GM19035 (cell line): ENCODE results near the gene OAT.
"Not testable (repeated sequence)": the region's sequence is repeated elsewhere in the genome, so short reads cannot be mapped to it uniquely, and the experiment has no call there.

Source experiments
- ATAC-seq: cut with Tn5 transposase; IDR thresholded peaks from one replicate; pipeline ENCODE4 v1.9.1; 2021; ENCODE audit not compliant: unreplicated experiment

OAT gene

DNA sequence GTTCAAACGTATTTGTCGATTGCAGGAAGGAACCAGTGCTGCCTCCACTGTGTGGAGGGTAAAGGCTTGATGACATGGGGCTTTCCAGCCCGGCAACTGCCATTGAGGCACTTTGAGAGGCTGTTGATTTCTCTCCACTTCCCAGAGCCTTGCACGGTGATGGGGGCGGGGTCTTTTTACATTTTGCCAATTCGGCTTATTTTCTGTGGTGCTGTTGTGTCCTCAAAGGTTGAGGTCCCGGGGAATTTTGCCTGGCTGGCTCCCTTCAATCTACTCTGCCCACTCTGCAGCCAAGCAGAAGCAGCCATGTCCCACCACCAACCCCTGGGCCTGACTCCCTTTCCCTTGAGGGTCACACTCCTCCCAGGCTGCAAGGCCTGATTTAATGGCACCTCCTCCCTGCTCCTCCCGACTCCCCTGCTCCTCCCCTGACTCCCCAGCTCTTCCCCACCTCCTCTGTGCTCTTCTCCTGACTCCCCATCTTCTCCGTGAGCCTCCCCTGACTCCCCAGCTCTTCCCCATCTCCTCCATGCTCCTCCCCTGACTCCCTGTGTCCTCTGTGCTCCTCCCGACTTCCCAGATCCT lies 39.0 kb downstream of the OAT start:
- no peak for ATAC-seq

DNA sequence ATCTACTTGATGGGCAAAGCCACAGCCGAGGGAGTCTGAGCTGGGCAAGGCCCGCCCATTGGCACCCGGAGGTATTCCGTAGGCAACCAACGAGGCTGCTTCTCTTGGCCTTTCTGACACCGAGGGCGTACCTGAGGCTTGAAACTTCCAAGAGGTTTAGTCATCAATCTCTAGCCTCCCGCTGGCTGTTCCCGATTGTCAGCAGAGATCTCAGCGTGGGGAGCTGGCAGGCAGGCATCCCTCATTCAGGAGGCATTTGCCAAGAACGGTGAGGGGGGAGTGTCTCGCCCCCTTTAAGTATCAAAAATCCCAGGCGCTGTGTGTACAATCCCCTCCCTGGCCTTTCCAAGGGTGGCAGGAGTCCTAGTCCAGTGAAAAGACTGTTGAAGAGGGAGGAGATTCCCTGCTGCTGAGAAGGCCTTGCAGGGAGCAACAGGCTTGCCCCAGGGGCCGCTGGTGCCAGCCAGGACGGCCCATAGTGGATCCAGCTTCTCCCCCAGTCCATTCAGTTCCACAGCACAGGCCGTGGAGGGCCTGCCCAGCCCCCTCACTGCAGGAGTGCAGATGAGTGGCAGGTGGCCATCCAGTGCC lies 39.7 kb downstream of the OAT start:
- ATAC-seq, result no peak

DNA sequence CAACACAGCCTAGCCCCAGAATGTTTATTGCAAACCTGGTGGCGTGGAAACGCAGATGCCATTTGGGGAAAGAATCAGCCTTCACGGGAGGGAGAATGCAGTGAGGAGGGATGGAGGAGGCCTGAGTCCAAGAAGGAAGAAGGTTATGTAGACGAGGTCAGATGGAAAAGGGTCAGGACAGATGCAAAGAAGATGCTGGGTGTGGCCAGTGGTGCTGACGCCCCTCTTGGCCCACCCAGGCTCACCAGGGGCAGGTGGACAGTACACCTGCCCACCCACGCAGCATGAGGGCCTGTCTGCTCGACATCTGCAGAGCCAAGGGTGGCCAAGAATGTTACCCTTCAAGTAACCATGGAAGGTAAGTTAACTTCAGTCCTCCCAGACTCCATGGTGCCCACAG lies 40.5 kb downstream of the OAT start:
- no peak for ATAC-seq

DNA sequence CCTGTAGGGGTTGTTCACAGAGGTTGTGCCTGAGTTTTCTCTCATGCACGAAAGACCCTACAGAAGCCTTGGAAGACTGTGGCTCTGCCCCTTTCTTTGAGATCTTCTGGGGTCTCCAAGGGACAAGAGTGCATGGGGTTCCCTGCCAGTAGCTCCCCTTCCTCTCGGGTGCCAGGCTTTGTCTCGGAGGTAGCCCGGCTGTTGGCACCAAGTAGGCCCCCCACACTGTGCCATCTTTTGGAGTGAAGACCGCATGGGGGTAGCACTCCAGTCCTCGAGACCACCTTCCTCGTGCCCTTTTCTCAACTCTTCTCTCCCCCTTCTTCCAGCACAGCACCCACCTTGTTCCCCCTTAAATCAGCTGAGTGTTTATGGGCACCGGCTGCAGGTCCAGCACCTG lies 41.6 kb downstream of the OAT start:
- ATAC-seq, result no peak

DNA sequence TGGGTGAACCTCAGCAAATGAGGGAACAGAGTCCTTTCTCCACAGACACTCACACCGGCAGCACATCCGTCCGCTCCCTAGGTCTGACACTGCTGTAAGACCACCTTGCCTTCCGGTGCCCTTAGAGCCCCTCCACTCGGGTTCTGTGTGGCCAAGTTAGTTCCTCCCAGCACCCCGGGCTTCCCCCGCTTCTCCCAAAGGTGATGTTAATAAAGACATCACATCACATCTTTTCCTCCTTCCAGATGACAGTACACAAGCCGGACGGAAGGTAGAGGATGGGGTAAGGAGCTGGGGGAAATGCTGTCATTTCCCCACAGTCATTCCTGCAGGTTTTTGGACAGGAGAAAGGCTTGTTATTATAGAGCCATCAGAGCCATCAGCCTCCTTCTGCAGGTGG lies 42.3 kb downstream of the OAT start:
- ATAC-seq, result no peak

DNA sequence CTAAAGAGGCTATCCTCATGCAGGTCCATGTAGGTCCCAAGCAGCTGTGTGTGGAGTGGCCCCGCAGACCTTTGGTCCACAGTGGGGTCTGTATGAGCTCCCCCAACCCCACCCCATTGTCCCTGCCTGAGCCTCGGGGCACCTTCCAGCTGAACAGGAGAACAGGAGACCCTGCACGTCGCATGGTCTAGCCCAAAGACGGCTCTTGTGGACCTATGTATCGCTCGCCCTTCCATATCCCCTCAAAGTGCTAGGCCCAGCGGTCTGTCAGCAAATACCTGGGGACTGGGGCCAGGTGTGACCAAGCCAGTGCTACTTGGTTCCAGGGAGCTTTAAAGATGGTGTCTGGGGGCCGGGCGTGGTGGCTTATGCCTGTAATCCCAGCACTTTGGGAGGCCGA lies 43.0 kb downstream of the OAT start:
- ATAC-seq, result no peak

DNA sequence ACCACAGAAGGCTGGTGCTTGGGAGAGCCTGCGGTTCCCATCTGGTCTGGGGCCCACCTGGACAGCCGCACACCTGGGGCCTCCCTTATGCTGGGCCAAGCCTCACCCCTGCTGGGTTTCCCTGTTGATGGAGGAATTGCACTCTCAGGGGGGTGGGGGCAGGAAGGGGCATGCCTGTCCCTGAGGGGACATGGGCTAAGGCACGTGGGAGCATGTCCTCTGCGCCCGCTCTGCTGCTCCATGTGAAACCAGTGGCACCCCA lies 43.4 kb downstream of the OAT start:
- ATAC-seq, result no peak

DNA sequence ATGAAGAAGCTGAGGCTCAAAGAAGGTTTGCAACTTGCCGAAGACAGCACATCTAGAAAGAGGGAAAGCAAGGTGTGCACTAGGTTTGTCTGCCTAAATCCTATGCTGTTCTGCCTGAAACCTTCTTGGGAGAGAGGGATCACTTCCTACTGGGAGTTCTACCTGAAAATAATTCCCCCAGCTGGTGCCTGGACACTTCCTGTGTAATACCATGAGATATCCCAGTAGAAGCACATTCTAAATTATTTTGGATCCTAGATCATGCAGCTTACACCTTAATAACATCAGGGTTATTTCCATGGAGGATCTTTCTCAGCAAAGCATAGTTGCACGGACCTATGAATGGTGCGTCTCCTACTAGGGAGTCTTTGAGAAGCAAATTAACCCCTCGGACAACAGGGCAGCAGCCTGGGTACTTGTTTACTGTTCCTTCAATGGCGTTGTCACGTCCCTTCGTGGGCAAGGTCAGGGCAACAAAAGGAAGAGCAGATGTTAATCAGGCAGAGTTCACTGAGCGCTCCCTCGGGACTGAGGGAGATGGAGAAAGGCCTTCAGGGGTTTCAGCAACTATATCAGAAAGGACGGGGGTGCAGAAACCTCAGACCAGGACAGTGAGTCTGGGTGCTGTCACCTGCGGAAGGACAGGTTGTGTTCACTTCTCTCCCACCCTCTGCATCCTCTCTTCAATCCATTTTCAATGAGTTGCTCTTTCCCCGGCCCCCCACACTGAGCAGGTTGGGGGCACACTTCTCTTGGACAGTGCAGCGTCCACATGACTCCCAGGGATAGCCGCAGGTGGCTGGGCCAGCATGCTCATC lies 44.0 kb downstream of the OAT start:
- ATAC-seq, result no peak

DNA sequence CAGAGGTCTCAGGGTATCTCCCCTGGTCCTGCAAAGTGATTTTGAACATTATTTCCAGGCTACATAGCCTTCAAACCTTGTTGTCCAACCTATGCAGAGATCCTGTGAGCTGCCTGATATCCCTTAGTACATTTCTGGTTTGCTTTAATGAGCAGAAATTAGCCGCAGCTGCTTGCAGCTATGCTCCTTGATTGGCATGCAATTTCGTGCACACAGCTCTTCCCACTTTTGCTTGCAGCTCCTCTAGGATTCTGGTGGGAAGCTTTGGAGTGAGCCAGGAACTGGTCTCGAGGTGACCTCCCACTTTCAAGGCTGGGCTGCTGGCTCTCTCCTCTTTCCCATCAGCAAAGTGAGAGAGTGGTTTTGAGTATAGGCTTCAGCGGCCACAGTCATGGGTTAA lies 45.8 kb downstream of the OAT start:
- ATAC-seq, result no peak

DNA sequence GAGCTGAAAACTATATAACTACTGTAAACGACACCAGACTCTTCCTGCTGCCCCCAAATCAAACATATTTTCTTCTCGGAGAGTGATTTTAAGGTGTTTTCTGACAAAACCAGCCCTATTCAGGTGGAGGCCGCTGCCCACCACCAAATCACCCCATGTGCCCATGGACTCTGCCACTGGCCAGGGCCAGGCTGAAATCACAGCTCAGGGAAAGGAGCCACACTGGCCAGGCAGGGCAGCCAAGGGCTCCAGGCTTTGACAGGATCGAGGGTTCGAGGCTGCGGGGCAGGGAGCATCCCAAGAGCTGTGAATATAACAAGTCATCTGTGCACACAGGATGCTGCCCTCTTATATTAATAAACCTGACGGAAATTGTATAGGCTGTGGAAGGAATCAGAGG lies 48.3 kb downstream of the OAT start:
- no peak for ATAC-seq

DNA sequence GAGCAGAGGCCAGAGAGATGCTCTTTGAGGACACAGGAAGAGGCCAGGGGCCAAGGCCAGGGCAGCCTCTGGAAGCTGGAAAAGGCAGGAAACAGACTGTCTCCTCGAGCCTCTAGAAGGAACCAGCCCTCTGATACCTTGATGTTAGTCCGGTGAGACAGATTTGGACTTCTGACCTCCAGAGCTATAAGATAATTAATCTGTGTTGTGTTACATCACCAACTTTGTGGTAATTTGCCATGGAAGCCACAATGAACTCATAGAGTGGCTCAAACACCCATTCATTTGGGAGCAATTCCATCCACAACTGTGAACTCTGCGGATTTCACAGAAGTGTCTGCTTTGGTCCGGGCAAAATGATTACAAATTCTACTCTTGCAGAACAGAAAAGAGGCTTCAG lies 48.7 kb downstream of the OAT start:
- no peak for ATAC-seq

DNA sequence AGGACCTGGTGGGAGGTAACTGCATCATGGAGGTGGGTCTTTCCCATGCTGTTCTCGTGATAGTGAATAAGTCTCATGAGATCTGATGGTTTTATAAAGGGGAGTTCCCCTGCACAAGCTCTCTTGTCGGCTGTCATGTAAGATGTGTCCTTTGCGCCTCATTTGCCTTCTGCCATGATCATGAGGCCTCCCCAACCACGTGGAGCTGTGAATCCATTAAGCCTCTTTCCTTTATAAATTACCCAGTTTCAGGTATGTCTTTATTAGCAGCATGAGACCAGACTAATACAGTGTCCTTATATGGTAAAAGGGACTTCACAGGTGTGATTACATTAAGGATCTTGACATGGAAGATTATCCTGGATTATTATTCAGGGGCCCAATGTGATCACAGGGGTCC lies 49.2 kb downstream of the OAT start:
- not testable (repeated sequence) for ATAC-seq

DNA sequence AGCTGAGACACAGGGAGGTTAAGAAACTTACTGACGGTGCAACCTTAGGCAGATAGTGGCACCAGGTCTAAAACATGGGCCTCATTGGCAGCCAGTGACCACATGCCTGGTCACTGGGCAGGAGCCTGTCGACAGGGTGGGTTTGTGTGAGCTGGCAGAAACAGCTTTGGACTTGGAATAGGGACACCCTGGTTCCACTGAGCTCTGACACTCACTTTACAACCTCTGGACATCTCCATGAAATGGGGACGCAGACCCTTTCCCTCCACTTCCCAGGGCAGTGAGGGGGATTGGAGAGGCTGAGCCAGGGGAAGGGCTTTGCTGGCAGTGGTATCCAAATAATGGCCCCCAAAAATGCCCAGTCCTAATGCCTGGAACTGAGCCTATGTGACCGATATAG lies 49.7 kb downstream of the OAT start:
- ATAC-seq, result no peak

DNA sequence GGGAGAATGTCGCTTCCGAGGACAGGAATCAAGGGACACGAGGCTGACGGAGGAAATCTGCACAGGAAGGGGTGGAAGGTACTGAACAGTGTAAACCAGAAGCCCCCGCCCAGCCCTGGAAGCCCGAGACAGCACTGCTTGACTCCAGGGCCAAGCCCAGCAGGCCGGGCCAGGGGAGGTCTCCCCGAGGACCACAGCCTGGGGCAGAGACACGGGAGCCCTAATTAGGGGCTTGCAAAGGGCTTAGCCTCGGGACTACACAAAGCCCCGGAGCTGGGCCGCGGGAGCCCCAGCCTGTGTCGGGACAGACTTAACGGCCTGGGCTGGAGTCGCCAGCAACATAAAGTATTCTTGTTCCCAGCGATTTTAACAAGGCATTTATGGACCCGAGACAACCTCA lies 50.8 kb downstream of the OAT start:
- ATAC-seq, result no peak

DNA sequence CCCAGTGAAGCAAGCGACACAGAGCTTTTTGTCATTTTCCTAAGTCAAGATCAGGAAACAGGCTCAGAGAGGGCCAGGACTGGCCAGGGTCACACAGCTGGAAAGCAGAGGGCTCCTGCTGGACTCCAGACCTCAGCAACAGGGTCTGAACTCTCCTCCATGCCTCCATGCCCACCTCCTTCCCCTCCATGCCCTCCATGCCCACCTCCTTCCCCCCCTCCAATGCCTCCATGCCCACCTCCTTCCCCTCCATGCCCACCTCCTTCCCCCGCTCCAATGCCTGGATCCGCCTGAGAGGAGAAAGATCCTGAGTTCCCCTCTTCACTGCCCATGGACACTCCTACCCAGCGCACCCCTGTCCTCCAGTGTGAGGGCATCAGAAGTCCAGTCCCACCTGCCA lies 51.3 kb downstream of the OAT start:
- ATAC-seq, result no peak

DNA sequence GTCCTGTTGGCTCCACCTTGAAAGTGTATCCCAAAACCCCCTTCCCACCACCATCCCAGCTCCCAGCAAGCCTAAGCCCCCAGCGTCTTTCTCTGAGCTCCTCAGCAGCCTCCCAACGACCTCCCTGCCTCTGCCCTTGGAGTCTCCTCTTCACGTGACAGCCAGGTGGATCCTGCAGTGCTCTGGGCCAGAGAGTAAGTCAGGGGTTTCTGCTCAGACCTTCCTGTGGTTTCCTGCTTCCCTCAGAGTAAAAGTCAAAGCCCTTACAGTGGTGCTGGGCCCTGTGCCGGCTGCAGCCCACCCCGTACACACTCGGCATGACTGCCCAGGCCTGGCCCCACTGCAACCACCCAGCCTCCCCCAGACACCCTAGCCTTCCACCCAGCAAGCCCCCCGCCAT lies 51.9 kb downstream of the OAT start:
- no peak for ATAC-seq

DNA sequence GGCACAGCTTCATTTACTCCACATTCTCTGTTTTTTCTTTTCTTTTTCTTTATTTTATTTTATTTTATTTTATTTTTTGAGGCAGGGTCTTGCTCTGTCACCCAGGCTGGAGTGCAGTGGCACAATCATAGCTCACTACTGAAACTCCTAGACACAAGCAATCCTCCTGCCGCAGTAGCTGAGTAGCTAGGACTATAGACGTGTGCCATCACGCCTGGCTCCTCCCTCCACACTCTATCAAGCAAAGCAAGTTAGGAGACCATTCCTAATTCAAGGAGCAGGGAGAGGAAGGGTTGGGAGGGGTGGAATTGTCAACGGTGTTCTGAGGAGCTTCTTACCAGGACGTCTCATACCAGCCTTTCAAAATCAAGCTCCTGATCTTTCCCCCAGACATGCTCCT lies 52.4 kb downstream of the OAT start:
- no peak for ATAC-seq

DNA sequence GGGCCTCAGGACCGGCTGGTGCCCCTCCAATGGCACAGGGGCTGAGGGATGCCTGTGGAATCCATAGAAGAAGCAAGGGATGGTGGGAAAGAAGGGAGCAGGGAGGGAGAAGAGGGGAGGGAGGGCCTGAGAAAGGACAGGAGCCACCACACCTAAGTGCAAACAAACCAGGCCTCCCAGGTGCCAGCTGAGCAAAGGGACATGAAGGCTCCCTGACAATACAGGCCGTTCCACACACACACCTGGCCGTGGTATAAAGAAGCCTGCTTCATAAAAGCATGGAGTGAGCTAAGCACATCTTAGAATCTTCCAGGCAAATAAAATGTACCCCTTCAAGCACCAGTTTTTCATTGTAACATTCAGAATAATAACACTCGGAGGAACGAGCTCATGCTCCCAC lies 54.0 kb downstream of the OAT start:
- no peak for ATAC-seq

DNA sequence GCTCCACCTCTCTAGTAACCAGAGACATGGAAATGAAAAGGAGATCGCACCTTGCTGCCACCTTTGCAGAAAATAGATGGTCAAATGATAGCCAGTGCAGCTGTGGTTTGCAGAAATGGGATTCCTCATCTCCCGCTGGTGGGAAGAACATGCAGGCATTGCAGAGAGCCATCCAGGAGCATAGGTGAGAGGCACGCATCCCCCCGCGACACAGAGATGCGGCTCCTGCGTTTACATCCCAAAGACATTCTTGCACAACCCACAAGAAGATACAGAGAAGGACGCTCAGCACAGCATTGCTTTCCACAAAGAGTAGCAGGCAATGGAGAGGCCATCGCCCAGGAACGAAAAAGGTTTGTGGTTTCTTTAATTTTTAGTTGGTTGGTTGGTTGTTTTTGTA lies 56.2 kb downstream of the OAT start:
- no peak for ATAC-seq

DNA sequence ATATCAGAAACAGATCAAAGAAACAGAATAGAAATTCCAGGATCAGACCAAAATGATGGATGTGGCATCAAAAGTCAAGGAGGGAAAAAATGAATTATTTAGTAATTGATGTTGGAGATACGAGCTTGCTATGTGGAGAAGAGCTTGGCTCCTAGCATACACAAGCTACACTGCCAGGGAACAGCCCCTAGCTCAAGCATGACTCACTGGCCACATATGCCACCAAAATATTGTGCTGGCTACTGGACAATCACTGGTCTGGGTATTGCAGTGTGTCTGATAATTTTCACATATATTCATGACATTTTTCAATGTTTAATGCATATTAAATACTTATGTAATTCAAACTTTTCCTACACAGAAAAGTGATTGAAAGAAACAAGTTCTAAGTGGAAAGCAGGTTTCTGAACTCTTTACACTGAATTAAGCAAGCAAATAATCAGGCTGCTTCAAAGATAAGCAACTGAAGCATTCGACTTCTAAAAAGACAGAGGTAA lies 59.3 kb downstream of the OAT start:
- ATAC-seq, result no peak

DNA sequence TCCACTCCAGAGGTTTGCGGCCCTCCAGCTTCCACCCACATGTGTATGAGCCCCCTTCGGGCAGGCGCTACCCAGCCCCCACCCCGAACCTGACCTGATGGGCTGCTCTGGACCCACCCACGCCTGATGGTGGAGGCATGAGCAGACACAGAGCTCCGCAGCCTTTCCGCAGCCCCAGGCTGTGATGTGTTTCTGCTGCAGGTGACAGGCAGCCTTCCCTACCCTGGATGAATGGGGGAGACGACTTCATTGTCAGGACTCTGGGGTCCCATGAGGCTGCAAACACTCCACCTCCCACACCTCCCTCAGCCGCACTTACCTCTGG lies 61.2 kb downstream of the OAT start:
- no peak for ATAC-seq

DNA sequence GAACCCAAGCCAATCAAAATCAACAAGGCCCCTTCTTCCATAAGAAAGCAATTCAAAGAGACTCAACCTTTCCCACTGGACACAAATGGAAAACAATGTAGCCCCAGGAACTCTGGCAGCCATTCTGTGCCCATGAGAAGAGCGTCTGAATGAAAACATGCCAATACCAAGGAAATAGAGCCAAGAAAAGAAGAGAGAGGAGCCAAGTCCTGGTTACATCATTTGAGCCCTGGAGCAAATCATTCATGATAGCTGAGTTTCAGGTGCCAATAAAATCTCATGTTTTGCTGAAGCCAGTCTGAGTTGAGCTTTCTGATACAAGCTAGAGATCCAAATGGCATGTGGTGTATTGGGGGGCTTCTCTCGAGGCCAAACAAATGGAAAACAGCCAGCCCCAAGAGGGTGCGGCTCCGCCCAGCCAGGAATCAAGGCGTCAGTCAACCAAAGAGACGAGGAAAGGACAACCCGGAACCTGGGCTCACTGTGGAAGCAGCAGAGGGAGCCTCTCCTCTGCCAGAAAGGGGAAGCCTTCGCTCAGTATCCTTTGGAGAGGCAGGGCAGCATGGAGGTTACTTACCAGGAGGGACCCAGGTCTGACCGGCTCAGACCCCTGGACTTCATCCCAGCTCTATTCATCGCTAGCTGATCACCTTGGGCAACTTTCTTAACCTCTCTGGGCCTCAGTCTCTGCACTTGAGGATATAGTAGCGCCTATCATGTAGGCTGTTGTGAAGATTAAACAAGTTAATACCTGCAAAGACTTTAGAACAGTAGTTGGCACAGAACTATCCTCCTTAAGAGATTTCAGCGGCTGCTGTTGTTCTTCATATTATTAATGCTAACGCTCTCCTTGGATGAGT lies 61.8 kb downstream of the OAT start:
- no peak for ATAC-seq
